Measurements from ENCODE around the gene CPE. TPM values are rescaled to one million over a fixed set of nuclear protein-coding genes. Genes with fewer than 3 reads are reported as not detected.

Gene CPE
- total RNA-seq, 2 donors from 2014 or later: 395 to 458 TPM

GRCh38 chr4:165375465-165375864 lies 3.3 kb upstream of the CPE start:
- TF ChIP-seq CTCF (IDR thresholded peaks at IDR 0.05): no peak
- Histone ChIP-seq H3K4me3 (no peak overlapping the region), H3K36me3 (no peaks in the 10 kb centered on the region), H3K27ac (no peak overlapping the region), H3K9me3 (no peaks in the 10 kb centered on the region), H3K27me3 (replicated peaks; ENCODE audit: insufficient read depth) (no peaks in the 10 kb centered on the region), H3K4me1 (ENCODE audit: control insufficient read depth in 1 of 2, low read depth in 2 of 2) (peaks cover 0 to 11% of the 10 kb centered on the region in 2 donors)
- ATAC-seq (ENCODE audit: insufficient number of reproducible peaks, low FRiP score, low read depth): no peak
- no peak for DNase-seq (ENCODE audit: low spot score)

- H3K4me1 ChIP-seq (ENCODE audit: control insufficient read depth in 1 of 2, low read depth in 2 of 2): peaks cover 5 to 36% of the 10 kb centered on the region in 2 donors
- no peak for ATAC-seq (ENCODE audit: insufficient number of reproducible peaks, low FRiP score, low read depth)
- TF ChIP-seq CTCF (IDR thresholded peaks at IDR 0.05): no peak
These were observed 437 bp upstream of the CPE start for GRCh38 chr4:165378398-165378744.

GRCh38 chr4:165379678-165380064 lies 863 bp downstream of the CPE start:
- Histone ChIP-seq H3K36me3 (no peaks in the 10 kb centered on the region), H3K27me3 (replicated peaks; ENCODE audit: insufficient read depth) (no peaks in the 10 kb centered on the region), H3K9me3 (no peaks in the 10 kb centered on the region), H3K4me3 (peak overlapping the region; percentile 81), H3K27ac (peak overlapping the region; percentile 83 to 86), H3K4me1 (ENCODE audit: control insufficient read depth in 1 of 2, low read depth in 2 of 2) (peaks cover 11 to 49% of the 10 kb centered on the region in 2 donors)
- no peak for TF ChIP-seq CTCF (IDR thresholded peaks at IDR 0.05)
- DNase-seq (ENCODE audit: low spot score) (no peak), ATAC-seq (ENCODE audit: insufficient number of reproducible peaks, low FRiP score, low read depth) (no peak)

More at GRCh38 chr4:165378398-165378744, 437 bp upstream of the CPE start:
- no peaks in the 10 kb centered on the region for H3K9me3 ChIP-seq
- H3K27ac ChIP-seq: peak overlapping the region; percentile 83 to 86
- no peaks in the 10 kb centered on the region for H3K36me3 ChIP-seq
- peak overlapping the region; percentile 81 for H3K4me3 ChIP-seq
- DNase-seq (ENCODE audit: low spot score): no peak
- no peaks in the 10 kb centered on the region for H3K27me3 ChIP-seq (replicated peaks; ENCODE audit: insufficient read depth)

- no peaks in the 10 kb centered on the region for H3K27me3 ChIP-seq (replicated peaks; ENCODE audit: insufficient read depth)
- DNase-seq (ENCODE audit: low spot score) (no peak), ATAC-seq (ENCODE audit: insufficient number of reproducible peaks, low FRiP score, low read depth) (no peak)
- H3K27ac ChIP-seq: peak overlapping the region; percentile 44 to 83
- H3K9me3 ChIP-seq: no peaks in the 10 kb centered on the region
- peak overlapping the region; percentile 81 for H3K4me3 ChIP-seq
- H3K4me1 ChIP-seq (ENCODE audit: control insufficient read depth in 1 of 2, low read depth in 2 of 2): peaks cover 16 to 61% of the 10 kb centered on the region in 2 donors
- no peaks in the 10 kb centered on the region for H3K36me3 ChIP-seq
- no peak for TF ChIP-seq CTCF (IDR thresholded peaks at IDR 0.05)
These were observed 2.0 kb downstream of the CPE start for GRCh38 chr4:165380805-165381204.

GRCh38 chr4:165381821-165382373 lies 3.1 kb downstream of the CPE start:
- peak overlapping the region; percentile 45 to 83 for H3K27ac ChIP-seq
- no peak for ATAC-seq (ENCODE audit: insufficient number of reproducible peaks, low FRiP score, low read depth)
- H3K4me1 ChIP-seq (ENCODE audit: control insufficient read depth in 1 of 2, low read depth in 2 of 2): peaks cover 16 to 67% of the 10 kb centered on the region in 2 donors
- no peaks in the 10 kb centered on the region for H3K27me3 ChIP-seq (replicated peaks; ENCODE audit: insufficient read depth)
- H3K36me3 ChIP-seq: no peaks in the 10 kb centered on the region
- peak overlapping the region; percentile 81 for H3K4me3 ChIP-seq
- H3K9me3 ChIP-seq: no peaks in the 10 kb centered on the region
- no peak for DNase-seq (ENCODE audit: low spot score)
- no peak for TF ChIP-seq CTCF (IDR thresholded peaks at IDR 0.05)
